Stomach (tissue), 4 donors: Measurements from ENCODE around the gene HYDIN.
"Not testable (repeated sequence)": the region's sequence is repeated elsewhere in the genome, so short reads cannot be mapped to it uniquely, and the experiment has no call there.

Experiments used
- EP300 ChIP-seq: sonication (generic); formaldehyde crosslinking; IDR thresholded peaks from one replicate; pipeline ENCODE4 v1.6.1; 2017; ENCODE audit warnings: antibody characterized with exemption
- POLR2A ChIP-seq, 4 donors: fragments of 450-650 bp; IDR thresholded peaks; one replicate each; pipeline ENCODE4 v1.6.1; 2016; ENCODE audit warnings: antibody characterized with exemption in 4 of 4, control low read depth in 2 of 4, mild to moderate bottlenecking in 1 of 4, moderate library complexity in 1 of 4
- POLR2AphosphoS5 ChIP-seq, 3 donors: sonication (generic); formaldehyde crosslinking; IDR thresholded peaks; one replicate each; pipeline ENCODE4 v1.6.1; 2016; ENCODE audit warnings: antibody characterized with exemption in 3 of 3
- TF ChIP-seq, protein P1 (sequence below), 7 experiments: fragments of 450-650 bp in 4 of 7; fragments of 200-600 bp in 3 of 7; sonication (generic) in 3 of 7; IDR thresholded peaks; one replicate each; pipeline ENCODE4 v1.5.1; 2016 to 2019; ENCODE audit warnings: antibody characterized with exemption in 7 of 7, control low read depth in 2 of 7, mild to moderate bottlenecking in 1 of 7

DNA sequence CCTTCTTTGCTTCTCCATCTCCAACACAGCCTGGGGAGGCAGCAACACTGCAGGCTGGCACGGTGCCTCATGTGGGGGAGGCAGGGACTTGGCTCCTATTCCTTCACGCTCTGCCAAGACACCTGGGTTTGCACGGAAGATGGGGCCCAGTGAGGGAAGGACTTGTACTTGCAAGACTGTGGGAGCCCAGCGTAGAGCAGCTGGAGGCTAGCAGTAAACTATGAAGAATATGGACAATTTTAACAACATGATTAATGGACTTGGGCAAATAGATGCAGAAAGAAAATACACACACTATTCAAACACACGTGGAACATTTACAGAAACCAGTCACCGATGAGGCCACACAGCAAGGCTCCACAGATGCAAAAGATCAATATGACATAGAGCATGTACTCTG, 308.4 kb downstream of the HYDIN start:
- not testable (repeated sequence) for TF ChIP-seq POLR2AphosphoS5 (IDR thresholded peaks at IDR 0.05); EP300; POLR2A (IDR thresholded peaks at IDR 0.05)
- TF ChIP-seq, protein P1, sequence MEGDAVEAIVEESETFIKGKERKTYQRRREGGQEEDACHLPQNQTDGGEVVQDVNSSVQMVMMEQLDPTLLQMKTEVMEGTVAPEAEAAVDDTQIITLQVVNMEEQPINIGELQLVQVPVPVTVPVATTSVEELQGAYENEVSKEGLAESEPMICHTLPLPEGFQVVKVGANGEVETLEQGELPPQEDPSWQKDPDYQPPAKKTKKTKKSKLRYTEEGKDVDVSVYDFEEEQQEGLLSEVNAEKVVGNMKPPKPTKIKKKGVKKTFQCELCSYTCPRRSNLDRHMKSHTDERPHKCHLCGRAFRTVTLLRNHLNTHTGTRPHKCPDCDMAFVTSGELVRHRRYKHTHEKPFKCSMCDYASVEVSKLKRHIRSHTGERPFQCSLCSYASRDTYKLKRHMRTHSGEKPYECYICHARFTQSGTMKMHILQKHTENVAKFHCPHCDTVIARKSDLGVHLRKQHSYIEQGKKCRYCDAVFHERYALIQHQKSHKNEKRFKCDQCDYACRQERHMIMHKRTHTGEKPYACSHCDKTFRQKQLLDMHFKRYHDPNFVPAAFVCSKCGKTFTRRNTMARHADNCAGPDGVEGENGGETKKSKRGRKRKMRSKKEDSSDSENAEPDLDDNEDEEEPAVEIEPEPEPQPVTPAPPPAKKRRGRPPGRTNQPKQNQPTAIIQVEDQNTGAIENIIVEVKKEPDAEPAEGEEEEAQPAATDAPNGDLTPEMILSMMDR (IDR thresholded peaks at IDR 0.05), result not testable (repeated sequence)
